ENCODE data around the gene MTA3. TPM values are rescaled to one million over a fixed set of nuclear protein-coding genes. Genes with fewer than 3 reads are reported as not detected.

MTA3 gene
- total and polyA plus RNA-seq, 9 of the 15 experiments (the other 6 are each of a cell fraction or from before 2014, with no cell fraction given), result 12.4 to 39.6 (median 23.5) TPM

DNA sequence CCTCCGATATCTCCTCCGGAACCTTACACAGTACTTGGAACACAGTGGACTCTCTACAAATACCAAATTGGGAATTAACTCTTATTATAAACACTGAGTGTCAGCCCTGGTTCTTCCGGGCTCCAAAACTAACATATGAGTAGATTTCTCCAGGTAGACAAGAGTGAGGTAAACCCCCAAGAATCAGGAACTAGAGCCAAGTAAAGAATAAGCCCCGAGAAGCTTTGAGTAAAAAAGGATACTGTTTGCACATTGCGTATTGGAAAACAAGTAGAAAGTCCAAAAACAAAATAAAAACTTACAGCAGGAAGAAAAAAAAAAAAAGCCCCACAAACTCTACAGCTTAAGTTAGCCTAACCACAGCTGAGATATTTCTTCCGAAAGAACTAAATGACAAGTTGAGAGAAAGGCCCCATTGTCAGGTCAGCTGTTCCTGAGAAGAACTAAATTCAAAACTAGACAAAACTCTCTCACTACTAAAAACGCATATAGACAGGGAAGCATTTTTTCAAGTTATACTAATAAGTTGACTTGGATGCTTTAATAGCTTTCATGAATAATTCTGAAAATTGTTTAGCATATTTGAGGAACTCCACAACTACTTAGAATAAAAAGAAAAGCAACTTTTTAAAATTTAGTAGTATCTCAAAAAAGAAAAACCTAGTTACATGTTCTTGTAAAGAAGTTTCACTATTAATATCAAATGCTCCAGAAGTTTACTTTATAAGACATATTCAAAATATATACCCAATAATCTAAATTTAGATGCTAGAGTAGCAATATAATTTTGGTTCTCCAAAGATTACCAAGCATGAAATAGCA lies 228.2 kb downstream of the MTA3 start:
- ATAC-seq, result no peak
- 59% methylated on average over 7 of the region's 7 CpGs for WGBS (ENCODE audit: insufficient coverage, low coverage, missing lambda C conversion rate)
- FAIRE-seq, result no peak

More for the DNA sequence above, 228.2 kb downstream of the MTA3 start:
- H4K20me1 ChIP-seq (replicated peaks; ENCODE audit: control insufficient read depth, insufficient read depth, low read length), result no peaks in the 10 kb centered on the region
- H3K36me3 ChIP-seq (ENCODE audit: control insufficient read depth, insufficient read depth, low read length), result no peaks in the 10 kb centered on the region
- peaks cover 0 to 6% of the 10 kb centered on the region in 2 experiments; a peak in 1 of 5 replicates for H3K4me1 ChIP-seq (replicated peaks in 1 of 2; ENCODE audit: control insufficient read depth in 2 of 2, insufficient read depth in 2 of 2, low read length in 2 of 2)
- H3K9ac ChIP-seq (ENCODE audit: insufficient read depth in 1 of 2, low read depth in 2 of 2, low read length in 2 of 2), result no peak overlapping the region
- POLR2A ChIA-PET, result interaction anchor here (0.6 to 1.2 kb wide), 2 partner anchors 9 to 430 kb away, joined by 3 read pairs; no protein-coding TSS in a partner anchor
- in situ Hi-C loops (cut with MboI) (loop anchor here (25.0 kb wide), 1 partner anchor 284 kb away; no protein-coding TSS in a partner anchor), intact Hi-C loops (cut with micrococcal nuclease) (no loop called here)
- H3K9me1 ChIP-seq (ENCODE audit: control insufficient read depth, insufficient read depth, low read length), result no peaks in the 10 kb centered on the region
- DNase-seq (ENCODE audit: extremely low read depth in 1 of 4, low spot score in 3 of 4), result no peak
- no peak overlapping the region for H3K27ac ChIP-seq (ENCODE audit: extremely low read depth, low read depth, low read length)
- no peak overlapping the region for H2AFZ ChIP-seq (ENCODE audit: low read depth, low read length)
- CTCF ChIA-PET (ENCODE audit: low intra/inter-chr PET ratio), result no interaction called here
- no peaks in the 10 kb centered on the region for H3K79me2 ChIP-seq (ENCODE audit: control insufficient read depth, insufficient read depth, low read length)
- no peak for TF ChIP-seq PCBP2 (IDR thresholded peaks at IDR 0.05; ENCODE audit: low read depth, low read length, poor library complexity, severe bottlenecking)
- no peak for TF ChIP-seq RBBP5 (IDR thresholded peaks at IDR 0.05; ENCODE audit: borderline replicate concordance, insufficient read depth, low read length, poor library complexity, severe bottlenecking)
- no peak for TF ChIP-seq RBM22 (IDR thresholded peaks at IDR 0.05; ENCODE audit: low read depth, low read length, poor library complexity, severe bottlenecking)
- no peak for TF ChIP-seq ZKSCAN8 (CRISPR knock-in tag; IDR thresholded peaks at IDR 0.05)
- TF ChIP-seq EP300 (IDR thresholded peaks at IDR 0.05; ENCODE audit: low read length), result no peak
- TF ChIP-seq MXI1 (IDR thresholded peaks at IDR 0.05; ENCODE audit: low read depth, low read length), result no peak
- TF ChIP-seq, protein P1, sequence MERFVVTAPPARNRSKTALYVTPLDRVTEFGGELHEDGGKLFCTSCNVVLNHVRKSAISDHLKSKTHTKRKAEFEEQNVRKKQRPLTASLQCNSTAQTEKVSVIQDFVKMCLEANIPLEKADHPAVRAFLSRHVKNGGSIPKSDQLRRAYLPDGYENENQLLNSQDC (CRISPR knock-in tag; IDR thresholded peaks at IDR 0.05), result no peak
- TF ChIP-seq, protein P2, sequence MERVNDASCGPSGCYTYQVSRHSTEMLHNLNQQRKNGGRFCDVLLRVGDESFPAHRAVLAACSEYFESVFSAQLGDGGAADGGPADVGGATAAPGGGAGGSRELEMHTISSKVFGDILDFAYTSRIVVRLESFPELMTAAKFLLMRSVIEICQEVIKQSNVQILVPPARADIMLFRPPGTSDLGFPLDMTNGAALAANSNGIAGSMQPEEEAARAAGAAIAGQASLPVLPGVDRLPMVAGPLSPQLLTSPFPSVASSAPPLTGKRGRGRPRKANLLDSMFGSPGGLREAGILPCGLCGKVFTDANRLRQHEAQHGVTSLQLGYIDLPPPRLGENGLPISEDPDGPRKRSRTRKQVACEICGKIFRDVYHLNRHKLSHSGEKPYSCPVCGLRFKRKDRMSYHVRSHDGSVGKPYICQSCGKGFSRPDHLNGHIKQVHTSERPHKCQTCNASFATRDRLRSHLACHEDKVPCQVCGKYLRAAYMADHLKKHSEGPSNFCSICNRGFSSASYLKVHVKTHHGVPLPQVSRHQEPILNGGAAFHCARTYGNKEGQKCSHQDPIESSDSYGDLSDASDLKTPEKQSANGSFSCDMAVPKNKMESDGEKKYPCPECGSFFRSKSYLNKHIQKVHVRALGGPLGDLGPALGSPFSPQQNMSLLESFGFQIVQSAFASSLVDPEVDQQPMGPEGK (CRISPR knock-in tag; IDR thresholded peaks at IDR 0.05; ENCODE audit: borderline replicate concordance), result no peak
- no peak for TF ChIP-seq EP400 (IDR thresholded peaks at IDR 0.05)
- TF ChIP-seq, protein P3, sequence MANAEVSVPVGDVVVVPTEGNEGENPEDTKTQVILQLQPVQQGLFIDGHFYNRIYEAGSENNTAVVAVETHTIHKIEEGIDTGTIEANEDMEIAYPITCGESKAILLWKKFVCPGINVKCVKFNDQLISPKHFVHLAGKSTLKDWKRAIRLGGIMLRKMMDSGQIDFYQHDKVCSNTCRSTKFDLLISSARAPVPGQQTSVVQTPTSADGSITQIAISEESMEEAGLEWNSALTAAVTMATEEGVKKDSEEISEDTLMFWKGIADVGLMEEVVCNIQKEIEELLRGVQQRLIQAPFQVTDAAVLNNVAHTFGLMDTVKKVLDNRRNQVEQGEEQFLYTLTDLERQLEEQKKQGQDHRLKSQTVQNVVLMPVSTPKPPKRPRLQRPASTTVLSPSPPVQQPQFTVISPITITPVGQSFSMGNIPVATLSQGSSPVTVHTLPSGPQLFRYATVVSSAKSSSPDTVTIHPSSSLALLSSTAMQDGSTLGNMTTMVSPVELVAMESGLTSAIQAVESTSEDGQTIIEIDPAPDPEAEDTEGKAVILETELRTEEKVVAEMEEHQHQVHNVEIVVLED (CRISPR knock-in tag; IDR thresholded peaks at IDR 0.05), result no peak
- no peak for TF ChIP-seq TFAM (CRISPR knock-in tag; conservative IDR thresholded peaks at IDR 0.05)
- no peak for TF ChIP-seq ZNF232 (CRISPR knock-in tag; IDR thresholded peaks at IDR 0.05)
- TF ChIP-seq, protein P4, sequence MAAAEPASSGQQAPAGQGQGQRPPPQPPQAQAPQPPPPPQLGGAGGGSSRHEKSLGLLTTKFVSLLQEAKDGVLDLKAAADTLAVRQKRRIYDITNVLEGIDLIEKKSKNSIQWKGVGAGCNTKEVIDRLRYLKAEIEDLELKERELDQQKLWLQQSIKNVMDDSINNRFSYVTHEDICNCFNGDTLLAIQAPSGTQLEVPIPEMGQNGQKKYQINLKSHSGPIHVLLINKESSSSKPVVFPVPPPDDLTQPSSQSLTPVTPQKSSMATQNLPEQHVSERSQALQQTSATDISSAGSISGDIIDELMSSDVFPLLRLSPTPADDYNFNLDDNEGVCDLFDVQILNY (CRISPR knock-in tag; IDR thresholded peaks at IDR 0.05), result no peak
- H3K27me3 ChIP-seq (ENCODE audit: control insufficient read depth in 2 of 2, insufficient read depth in 2 of 2, low read length in 2 of 2), result peaks cover 0 to 14% of the 10 kb centered on the region in 2 experiments; a peak in 3 of 5 replicates
- BruUV-seq (replicated peaks), result no TSS peak
- H3K9me3 ChIP-seq (replicated peaks; ENCODE audit: control insufficient read depth, insufficient read depth, low read depth, low read length), result no peaks in the 10 kb centered on the region
- H3K4me3 ChIP-seq, result no peak overlapping the region
- H3K4me2 ChIP-seq (ENCODE audit: insufficient read depth, low read length), result no peak overlapping the region

All from K562 (cell line).